Ramos (cell line): ENCODE data around the gene VEZT.
"Not testable (repeated sequence)": the region's sequence is repeated elsewhere in the genome, so short reads cannot be mapped to it uniquely, and the experiment has no call there.

Experiments
- in situ Hi-C: fragments of 300-500 bp; cut with MboI; formaldehyde crosslinking; loops from one replicate; pipeline ENCODE4 v1.14.3; 2022; ENCODE audit warnings: low sequenced_read_pairs; ENCODE audit not compliant: unreplicated experiment

VEZT gene

GRCh38 chr12:95300286-95300685, 82.7 kb downstream of the VEZT start:
- in situ Hi-C loops = no loop called here

GRCh38 chr12:95303476-95303875, 85.9 kb downstream of the VEZT start:
- in situ Hi-C loops = no loop called here

GRCh38 chr12:95304673-95305198, 87.1 kb downstream of the VEZT start:
- in situ Hi-C loops = no loop called here

GRCh38 chr12:95312656-95313055, 95.0 kb downstream of the VEZT start:
- in situ Hi-C loops = no loop called here

GRCh38 chr12:95314756-95315155, 97.1 kb downstream of the VEZT start:
- in situ Hi-C loops = not testable (repeated sequence)

GRCh38 chr12:95316798-95317197, 99.2 kb downstream of the VEZT start:
- in situ Hi-C loops = no loop called here

- in situ Hi-C loops = no loop called here
Observed at GRCh38 chr12:95318071-95318545, 100.5 kb downstream of the VEZT start.

- in situ Hi-C loops = no loop called here
Observed at GRCh38 chr12:95319694-95320331, 102.2 kb downstream of the VEZT start.

- in situ Hi-C loops = no loop called here
Observed at GRCh38 chr12:95321516-95322246, 104.1 kb downstream of the VEZT start.

GRCh38 chr12:95322326-95322725, 104.7 kb downstream of the VEZT start:
- in situ Hi-C loops = no loop called here

- in situ Hi-C loops = no loop called here
Observed at GRCh38 chr12:95323212-95323611, 105.6 kb downstream of the VEZT start.

GRCh38 chr12:95324246-95324645, 106.6 kb downstream of the VEZT start:
- in situ Hi-C loops = not testable (repeated sequence)

- in situ Hi-C loops = no loop called here
Observed at GRCh38 chr12:95325501-95325900, 107.9 kb downstream of the VEZT start.

- in situ Hi-C loops = no loop called here
Observed at GRCh38 chr12:95326445-95326844, 108.8 kb downstream of the VEZT start.

GRCh38 chr12:95326855-95327254, 109.2 kb downstream of the VEZT start:
- in situ Hi-C loops = no loop called here

GRCh38 chr12:95328708-95329107, 111.1 kb downstream of the VEZT start:
- in situ Hi-C loops = no loop called here

GRCh38 chr12:95335948-95336347, 118.3 kb downstream of the VEZT start:
- in situ Hi-C loops = loop anchor here (10.0 kb wide), 1 partner anchor 221 kb away; no protein-coding TSS in a partner anchor

- in situ Hi-C loops = loop anchor here (10.0 kb wide), 1 partner anchor 222 kb away; no protein-coding TSS in a partner anchor
Observed at GRCh38 chr12:95336387-95337067, 118.9 kb downstream of the VEZT start.

- in situ Hi-C loops = loop anchor here (10.0 kb wide), 1 partner anchor 222 kb away; no protein-coding TSS in a partner anchor
Observed at GRCh38 chr12:95337146-95337545, 119.5 kb downstream of the VEZT start.

GRCh38 chr12:95339086-95339788, 121.6 kb downstream of the VEZT start:
- in situ Hi-C loops = loop anchor here (10.0 kb wide), 1 partner anchor 224 kb away; no protein-coding TSS in a partner anchor
